Kidney (tissue), 14 donors: ENCODE results near the gene PDZD2. TPM values are rescaled to one million over a fixed set of nuclear protein-coding genes. Genes with fewer than 3 reads are reported as not detected.

Experiments
- DNase-seq, 5 donors: peaks; one replicate each; pipeline ENCODE4 v3.0.0-alpha.2; 2013 to 2020
- FAIRE-seq: peaks from 2 replicates; lab custom pipeline; 2012; peaks lifted over from hg19 to GRCh38; lab: Jason Lieb, UNC
- H3K27ac ChIP-seq, 2 donors: one replicate each; pipeline ENCODE4 v1.7.0; 2013; ENCODE audit warnings: low read depth in 2 of 2, low read length in 2 of 2, inconsistent platforms in 1 of 2
- H3K27me3 ChIP-seq: one replicate; pipeline ENCODE4 v1.7.1; 2013; ENCODE audit warnings: low read length, inconsistent platforms; ENCODE audit not compliant: control insufficient read depth, insufficient read depth
- H3K36me3 ChIP-seq, 3 donors: one replicate each; pipeline versions ENCODE4 v1.7.0 to v1.7.1; 2013; ENCODE audit warnings: low read length in 3 of 3, control low read depth in 1 of 3, inconsistent platforms in 1 of 3; ENCODE audit not compliant: insufficient read depth in 3 of 3, control insufficient read depth in 2 of 3
- H3K4me1 ChIP-seq, 3 donors: one replicate each; pipeline versions ENCODE4 v1.7.0 to v1.7.1; 2013; ENCODE audit warnings: low read length in 3 of 3, inconsistent platforms in 1 of 3, low read depth in 1 of 3; ENCODE audit not compliant: control insufficient read depth in 2 of 3, insufficient read depth in 2 of 3
- H3K4me3 ChIP-seq, 3 donors: one replicate each; pipeline versions ENCODE4 v1.7.0 to v1.8.1; 2013; ENCODE audit warnings: low read length in 3 of 3, control low read depth in 1 of 3, inconsistent platforms in 1 of 3
- H3K9ac ChIP-seq, 3 donors: one replicate each; pipeline versions ENCODE4 v1.7.0 to v1.7.1; 2013; ENCODE audit warnings: low read length in 3 of 3, control low read depth in 1 of 3, inconsistent platforms in 1 of 3
- H3K9me3 ChIP-seq, 3 donors: one replicate each; pipeline versions ENCODE4 v1.7.0 to v1.7.1; 2013; ENCODE audit warnings: low read length in 3 of 3, control low read depth in 1 of 3, inconsistent platforms in 1 of 3; ENCODE audit not compliant: control insufficient read depth in 2 of 3, insufficient read depth in 1 of 3
- intact Hi-C: fragments of 100-400 bp; cut with DNase I; formaldehyde crosslinking; loops from one replicate; pipeline ENCODE4 v1.11.1; 2022
- polyA plus RNA-seq: library from polyadenylated mRNA; stranded (reverse); fragments of 350-450 nt; fragmentation: Illumina TruSeq; extraction: RNeasy Lipid Tissue Mini Kit (QIAGEN cat#74804); gene quantifications from one replicate; pipeline ENCODE4 v1.2.3, GENCODE V29; 2014; ENCODE audit warnings: low read depth, low replicate concordance; ENCODE audit not compliant: insufficient read depth
- total RNA-seq: library from RNA; stranded (reverse); fragmentation: NEBNext Ultra II Directional; extraction: Animal tissue kit (Norgen Biotek cat#: 25700); gene quantifications from one replicate; pipeline ENCODE4 v1.2.1, GENCODE V29; 2021
- TF ChIP-seq, protein P1 (sequence below): IDR thresholded peaks from 3 replicates; pipeline ENCODE4 v1.5.1; 2012; ENCODE audit warnings: mild to moderate bottlenecking, moderate library complexity, borderline replicate concordance; ENCODE audit not compliant: insufficient read depth; ENCODE audit errors: extremely low read depth
- donor health status: control.
- donor health status: control.
- donor health status: control.
- donor health status: control.
- donor health status: control.
- donor health status: DM: yes; HTN: yes; CAD: no.
- donor health status: Normal renal cell carcinoma (clear cell type).

PDZD2 gene
- total and polyA plus RNA-seq, 2 donors from 2014 or later, result 6.2 to 14.8 TPM

DNA sequence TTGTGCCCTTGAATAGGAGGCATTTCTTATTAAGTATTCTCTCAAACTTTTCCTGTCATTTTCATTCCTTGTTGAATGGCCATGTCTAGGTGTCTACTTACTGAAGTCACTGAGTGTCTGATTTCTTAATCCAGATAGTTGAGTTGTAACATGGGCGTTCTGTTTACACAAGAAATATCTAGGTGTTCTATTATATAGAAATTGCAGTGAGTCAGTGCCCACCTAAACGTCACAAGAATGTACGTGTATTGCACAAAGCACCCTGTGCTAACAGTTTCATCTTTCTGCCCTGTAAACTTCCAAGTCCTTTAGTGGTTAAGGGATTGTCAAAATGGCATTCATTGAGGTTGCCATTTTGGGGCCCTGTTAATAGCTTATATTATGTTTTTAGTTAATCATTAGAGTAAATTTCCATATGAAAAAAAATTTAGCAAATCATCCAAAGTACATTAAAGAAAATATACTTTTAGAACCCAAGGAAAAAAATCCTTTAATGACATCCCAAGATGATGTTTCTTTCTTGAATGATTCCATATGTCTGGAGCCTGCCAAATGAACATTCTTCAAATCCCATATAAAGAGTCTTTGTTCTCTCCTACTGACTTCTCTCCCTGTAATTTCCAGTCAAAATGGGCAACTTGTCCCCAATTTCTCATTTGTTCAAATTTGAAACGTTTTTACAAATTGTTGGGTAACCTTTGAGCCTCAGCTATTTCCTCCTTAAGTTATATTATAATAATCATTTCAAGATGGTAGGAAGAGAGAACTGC, 421.0 kb downstream of the PDZD2 start:
- no peak for FAIRE-seq
- no peaks in the 10 kb centered on the region for H3K27me3 ChIP-seq

DNA sequence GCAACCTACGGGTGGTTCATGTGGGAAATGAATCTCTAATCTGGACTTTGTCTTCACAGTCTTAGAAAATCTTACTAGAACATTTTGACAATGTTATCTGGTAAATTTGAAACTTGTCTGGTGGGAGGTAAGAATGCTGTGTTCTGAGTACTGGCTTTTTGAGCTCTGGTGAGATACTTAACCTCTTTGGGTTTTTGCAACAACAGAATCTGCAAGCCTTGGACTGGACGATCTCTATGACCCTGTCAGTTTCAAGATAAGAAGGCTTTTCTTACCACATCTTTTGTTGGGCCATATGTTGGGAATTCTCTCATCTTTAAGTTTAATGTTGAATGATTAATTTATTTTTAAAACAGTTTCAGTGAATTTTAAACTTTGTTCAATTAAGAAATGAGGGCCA, 422.3 kb downstream of the PDZD2 start:
- peaks cover 0 to 5% (median 0%) of the 10 kb centered on the region in 3 donors for H3K36me3 ChIP-seq
- no peaks in the 10 kb centered on the region for H3K4me1 ChIP-seq
- H3K9ac ChIP-seq, result no peak overlapping the region
- DNase-seq, result no peak
- H3K9me3 ChIP-seq, result no peaks in the 10 kb centered on the region
- H3K4me3 ChIP-seq, result no peak overlapping the region
- intact Hi-C loops, result no loop called here
- H3K27me3 ChIP-seq, result no peaks in the 10 kb centered on the region
- H3K27ac ChIP-seq, result no peak overlapping the region
- TF ChIP-seq, protein P1, sequence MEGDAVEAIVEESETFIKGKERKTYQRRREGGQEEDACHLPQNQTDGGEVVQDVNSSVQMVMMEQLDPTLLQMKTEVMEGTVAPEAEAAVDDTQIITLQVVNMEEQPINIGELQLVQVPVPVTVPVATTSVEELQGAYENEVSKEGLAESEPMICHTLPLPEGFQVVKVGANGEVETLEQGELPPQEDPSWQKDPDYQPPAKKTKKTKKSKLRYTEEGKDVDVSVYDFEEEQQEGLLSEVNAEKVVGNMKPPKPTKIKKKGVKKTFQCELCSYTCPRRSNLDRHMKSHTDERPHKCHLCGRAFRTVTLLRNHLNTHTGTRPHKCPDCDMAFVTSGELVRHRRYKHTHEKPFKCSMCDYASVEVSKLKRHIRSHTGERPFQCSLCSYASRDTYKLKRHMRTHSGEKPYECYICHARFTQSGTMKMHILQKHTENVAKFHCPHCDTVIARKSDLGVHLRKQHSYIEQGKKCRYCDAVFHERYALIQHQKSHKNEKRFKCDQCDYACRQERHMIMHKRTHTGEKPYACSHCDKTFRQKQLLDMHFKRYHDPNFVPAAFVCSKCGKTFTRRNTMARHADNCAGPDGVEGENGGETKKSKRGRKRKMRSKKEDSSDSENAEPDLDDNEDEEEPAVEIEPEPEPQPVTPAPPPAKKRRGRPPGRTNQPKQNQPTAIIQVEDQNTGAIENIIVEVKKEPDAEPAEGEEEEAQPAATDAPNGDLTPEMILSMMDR, result no peak
- no peak for FAIRE-seq

More for the DNA sequence above, 421.0 kb downstream of the PDZD2 start:
- intact Hi-C loops, result no loop called here
- H3K36me3 ChIP-seq, result peaks cover 0 to 5% (median 0%) of the 10 kb centered on the region in 3 donors
- no peak overlapping the region for H3K27ac ChIP-seq
- peak in 1 of 5 donors; percentile 11 for DNase-seq
- no peaks in the 10 kb centered on the region for H3K9me3 ChIP-seq
- no peaks in the 10 kb centered on the region for H3K4me1 ChIP-seq
- no peak overlapping the region for H3K9ac ChIP-seq
- TF ChIP-seq, protein P1, result no peak
- no peak overlapping the region for H3K4me3 ChIP-seq

DNA sequence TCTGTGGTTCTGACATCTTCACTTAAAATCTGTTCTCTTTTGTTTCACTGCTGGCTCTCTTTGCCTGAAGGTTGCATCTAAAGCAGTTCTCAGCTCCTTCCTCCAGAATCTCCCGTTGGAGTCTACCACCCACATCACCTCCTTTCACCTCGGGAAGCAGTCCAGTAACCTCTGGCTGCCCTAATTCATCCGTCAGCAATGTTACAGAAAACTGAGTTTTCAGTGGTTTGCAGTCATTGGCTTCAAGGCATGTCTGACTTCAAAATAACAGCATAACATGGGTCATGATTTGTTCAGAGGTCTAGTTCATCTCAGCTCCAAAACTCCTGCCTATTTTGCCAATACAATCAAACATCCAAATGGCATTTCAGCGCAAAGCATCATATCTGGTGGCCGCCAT, 427.5 kb downstream of the PDZD2 start:
- no peak overlapping the region for H3K9ac ChIP-seq
- DNase-seq (no peak), FAIRE-seq (no peak)
- peaks cover 0 to 6% (median 6%) of the 10 kb centered on the region in 3 donors for H3K36me3 ChIP-seq
- H3K4me3 ChIP-seq, result no peak overlapping the region
- H3K27ac ChIP-seq, result no peak overlapping the region
- no peaks in the 10 kb centered on the region for H3K4me1 ChIP-seq
- intact Hi-C loops, result no loop called here
- TF ChIP-seq, protein P1, result no peak
- no peaks in the 10 kb centered on the region for H3K9me3 ChIP-seq
- no peaks in the 10 kb centered on the region for H3K27me3 ChIP-seq
